Osteocyte (in vitro differentiated cells): Measurements from ENCODE around the gene LDHAL6B. TPM values are rescaled to one million over a fixed set of nuclear protein-coding genes. Genes with fewer than 3 reads are reported as not detected.

ENCODE experiments used
- DNase-seq: peaks from one replicate; pipeline ENCODE4 v3.0.0; 2021; ENCODE audit warnings: mixed read lengths; ENCODE audit not compliant: unreplicated experiment; ENCODE audit errors: extremely low spot score
- H3K27ac Mint-ChIP-seq: one replicate; pipeline ENCODE4 v1.8.0; 2021; ENCODE audit warnings: mild to moderate bottlenecking, mixed read lengths; ENCODE audit not compliant: unreplicated experiment
- H3K27me3 Mint-ChIP-seq: one replicate; pipeline ENCODE4 v1.8.0; 2021; ENCODE audit warnings: mixed read lengths; ENCODE audit not compliant: unreplicated experiment
- H3K36me3 Mint-ChIP-seq: one replicate; pipeline ENCODE4 v1.8.0; 2021; ENCODE audit warnings: mixed read lengths; ENCODE audit not compliant: unreplicated experiment
- H3K4me1 Mint-ChIP-seq: one replicate; pipeline ENCODE4 v1.8.0; 2021; ENCODE audit warnings: mixed read lengths; ENCODE audit not compliant: unreplicated experiment
- H3K4me3 Mint-ChIP-seq: one replicate; pipeline ENCODE4 v1.8.0; 2021; ENCODE audit warnings: mild to moderate bottlenecking, moderate library complexity, mixed read lengths; ENCODE audit not compliant: unreplicated experiment
- H3K9me3 Mint-ChIP-seq: one replicate; pipeline ENCODE4 v1.8.0; 2021; ENCODE audit warnings: mixed read lengths; ENCODE audit not compliant: unreplicated experiment
- total RNA-seq: library from RNA; stranded (reverse); gene quantifications from 2 replicates; pipeline ENCODE4 v1.2.1, GENCODE V29; 2021
- TF ChIP-seq, protein P1 (sequence below): fragments of 200-600 bp; sonication (generic); IDR thresholded peaks from 2 replicates; pipeline ENCODE4 v1.5.0; 2021; ENCODE audit warnings: antibody characterized with exemption, mild to moderate bottlenecking, moderate library complexity

LDHAL6B gene
- total RNA-seq, 1 donor from 2014 or later, result not detected

DNA sequence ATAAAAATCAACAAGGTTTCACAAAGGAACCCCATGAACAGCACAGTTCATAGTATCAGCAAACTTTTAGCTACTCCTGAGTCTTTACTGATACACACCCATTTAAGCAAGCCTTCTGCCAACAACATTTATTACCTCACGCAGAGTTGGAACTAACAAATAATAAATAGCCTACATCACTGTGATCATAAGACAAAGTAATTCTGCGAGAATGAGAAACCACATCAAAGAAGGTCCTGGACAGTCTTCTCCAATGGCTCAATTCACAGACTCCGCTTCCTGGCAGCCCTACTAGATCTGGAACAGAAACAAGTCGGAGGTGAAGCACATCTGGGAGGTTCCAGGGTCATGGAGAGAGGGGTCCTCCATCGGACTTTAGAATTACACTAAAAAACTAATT is 37.0 kb downstream of the LDHAL6B start:
- Mint-ChIP-seq H3K4me1 (peaks cover 5% of the 10 kb centered on the region), H3K27ac (no peak overlapping the region), H3K27me3 (no peaks in the 10 kb centered on the region), H3K36me3 (peaks cover 4% of the 10 kb centered on the region), H3K4me3 (no peak overlapping the region), H3K9me3 (no peaks in the 10 kb centered on the region)
- no peak for DNase-seq
- TF ChIP-seq, protein P1, sequence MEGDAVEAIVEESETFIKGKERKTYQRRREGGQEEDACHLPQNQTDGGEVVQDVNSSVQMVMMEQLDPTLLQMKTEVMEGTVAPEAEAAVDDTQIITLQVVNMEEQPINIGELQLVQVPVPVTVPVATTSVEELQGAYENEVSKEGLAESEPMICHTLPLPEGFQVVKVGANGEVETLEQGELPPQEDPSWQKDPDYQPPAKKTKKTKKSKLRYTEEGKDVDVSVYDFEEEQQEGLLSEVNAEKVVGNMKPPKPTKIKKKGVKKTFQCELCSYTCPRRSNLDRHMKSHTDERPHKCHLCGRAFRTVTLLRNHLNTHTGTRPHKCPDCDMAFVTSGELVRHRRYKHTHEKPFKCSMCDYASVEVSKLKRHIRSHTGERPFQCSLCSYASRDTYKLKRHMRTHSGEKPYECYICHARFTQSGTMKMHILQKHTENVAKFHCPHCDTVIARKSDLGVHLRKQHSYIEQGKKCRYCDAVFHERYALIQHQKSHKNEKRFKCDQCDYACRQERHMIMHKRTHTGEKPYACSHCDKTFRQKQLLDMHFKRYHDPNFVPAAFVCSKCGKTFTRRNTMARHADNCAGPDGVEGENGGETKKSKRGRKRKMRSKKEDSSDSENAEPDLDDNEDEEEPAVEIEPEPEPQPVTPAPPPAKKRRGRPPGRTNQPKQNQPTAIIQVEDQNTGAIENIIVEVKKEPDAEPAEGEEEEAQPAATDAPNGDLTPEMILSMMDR, result no peak

DNA sequence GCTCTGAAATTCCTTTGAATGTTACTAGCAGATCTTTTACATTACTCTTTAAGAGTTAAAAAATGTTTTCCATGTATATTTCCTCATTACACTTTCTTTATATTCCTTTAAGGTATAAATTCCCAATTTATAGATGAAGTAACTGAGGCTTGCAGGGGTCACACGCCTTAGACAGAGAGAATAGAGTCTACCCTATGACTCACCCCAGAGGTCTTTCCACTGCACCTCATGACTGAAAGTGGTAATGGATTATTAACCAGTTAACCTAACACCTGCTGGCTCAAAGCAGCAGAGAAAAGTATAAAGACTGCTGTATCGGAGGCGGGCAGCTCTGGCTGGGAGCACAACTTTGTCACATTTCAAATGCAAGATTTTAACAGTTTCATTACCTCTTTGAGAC is 37.7 kb downstream of the LDHAL6B start:
- TF ChIP-seq, protein P1, result no peak
- Mint-ChIP-seq H3K4me1 (peaks cover 5% of the 10 kb centered on the region), H3K9me3 (no peaks in the 10 kb centered on the region), H3K27ac (no peak overlapping the region), H3K4me3 (no peak overlapping the region), H3K36me3 (peaks cover 4% of the 10 kb centered on the region), H3K27me3 (no peaks in the 10 kb centered on the region)
- no peak for DNase-seq

DNA sequence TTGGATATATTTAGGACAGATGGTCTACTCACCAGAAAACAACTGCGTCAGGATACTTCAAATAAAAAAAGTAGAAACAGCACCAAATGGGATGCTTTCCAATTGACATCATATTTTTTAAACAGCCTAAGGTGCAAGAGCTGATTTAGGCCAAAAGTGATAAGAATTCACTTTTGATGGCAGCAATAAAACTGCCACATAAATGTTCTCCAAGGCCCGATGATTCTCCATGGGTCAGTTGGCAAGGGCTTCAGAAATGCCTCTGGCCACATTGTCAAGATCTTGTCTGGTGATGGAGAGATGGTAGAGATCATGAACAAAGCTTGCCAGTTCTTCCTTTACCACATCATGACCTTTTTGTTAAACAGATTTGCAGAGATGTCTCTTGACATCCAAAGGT is 38.9 kb downstream of the LDHAL6B start:
- Mint-ChIP-seq H3K4me3 (no peak overlapping the region), H3K36me3 (peaks cover 4% of the 10 kb centered on the region), H3K27ac (no peak overlapping the region), H3K4me1 (peaks cover 2% of the 10 kb centered on the region), H3K9me3 (no peaks in the 10 kb centered on the region), H3K27me3 (no peaks in the 10 kb centered on the region)
- no peak for DNase-seq
- TF ChIP-seq, protein P1, result no peak

DNA sequence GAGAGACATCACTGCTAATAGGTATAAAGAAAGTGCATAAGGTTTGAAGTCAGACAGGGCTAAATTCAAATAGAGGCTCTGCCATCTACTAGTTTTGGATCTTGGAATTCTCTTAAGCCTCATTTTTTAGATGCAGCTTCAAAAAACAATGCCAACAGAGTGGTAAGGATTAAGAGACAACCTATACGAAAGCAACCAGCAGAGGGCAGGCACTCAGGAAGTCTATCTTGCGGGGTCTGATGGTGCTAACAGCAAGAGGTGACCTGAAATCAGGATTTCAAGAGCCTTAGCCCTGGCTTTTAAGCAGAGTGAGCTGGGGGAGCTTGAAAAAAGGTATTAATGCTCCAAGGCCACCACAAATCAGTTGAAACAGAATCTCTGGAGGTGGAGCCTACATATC is 40.7 kb downstream of the LDHAL6B start:
- Mint-ChIP-seq H3K4me3 (no peak overlapping the region), H3K4me1 (peaks cover 2% of the 10 kb centered on the region), H3K9me3 (no peaks in the 10 kb centered on the region), H3K27me3 (no peaks in the 10 kb centered on the region), H3K27ac (no peak overlapping the region), H3K36me3 (no peaks in the 10 kb centered on the region)
- TF ChIP-seq, protein P1, result peak; percentile 68
- DNase-seq, result no peak

DNA sequence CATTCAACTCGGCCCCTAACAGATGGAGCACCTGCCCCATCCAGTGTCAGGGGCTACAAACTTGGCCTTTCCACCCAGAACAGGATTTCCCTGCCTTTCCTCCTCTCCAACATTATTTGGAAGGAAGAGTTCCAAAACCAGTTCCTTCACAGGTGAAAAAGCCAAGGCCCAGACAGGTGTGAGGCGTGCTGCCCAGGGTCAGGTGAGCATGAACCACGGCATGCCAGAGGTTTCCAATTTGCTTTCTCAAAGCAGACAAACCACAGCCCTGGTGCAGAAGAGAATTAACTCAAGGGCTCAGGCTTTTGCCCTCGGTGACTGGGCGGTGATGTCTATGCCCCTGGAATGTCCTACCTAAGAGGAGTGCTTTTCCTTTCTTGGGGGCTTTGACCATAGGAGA is 43.2 kb downstream of the LDHAL6B start:
- Mint-ChIP-seq H3K27ac (no peak overlapping the region), H3K4me3 (no peak overlapping the region), H3K4me1 (peaks cover 2% of the 10 kb centered on the region), H3K9me3 (no peaks in the 10 kb centered on the region), H3K27me3 (no peaks in the 10 kb centered on the region), H3K36me3 (peaks cover 15% of the 10 kb centered on the region)
- TF ChIP-seq, protein P1, result no peak
- DNase-seq, result no peak
